HCT116 (cell line): ENCODE measurements around the gene DNM3.

Experiments used
- ATF3 ChIP-seq: IDR thresholded peaks from 2 replicates; pipeline ENCODE4 v1.6.1; 2012
- CTCF ChIP-seq, 3 experiments: fragments of 200-600 bp in 1 of 3; sonication (generic) in 1 of 3; IDR thresholded peaks in 2 of 3; conservative IDR thresholded peaks in 1 of 3; 2 replicates each; pipeline ENCODE4 v1.5.1; 2012 to 2017; ENCODE audit warnings: low read depth in 2 of 3, low read length in 2 of 3, antibody characterized with exemption in 1 of 3, borderline replicate concordance in 1 of 3, control low read depth in 1 of 3, mild to moderate bottlenecking in 1 of 3, mixed read lengths in 1 of 3, mixed run types in 1 of 3, moderate library complexity in 1 of 3; ENCODE audit not compliant: insufficient read depth in 1 of 3
- ELF1 ChIP-seq: IDR thresholded peaks from 2 replicates; pipeline ENCODE4 v1.6.1; 2012; ENCODE audit warnings: low read depth, borderline replicate concordance
- EZH2 ChIP-seq: fragments of 200-600 bp; sonication (generic); IDR thresholded peaks from 2 replicates; pipeline ENCODE4 v1.6.1; 2017; ENCODE audit warnings: antibody characterized with exemption, mixed run types
- JUND ChIP-seq: IDR thresholded peaks from 2 replicates; pipeline ENCODE4 v1.6.1; 2012
- MAX ChIP-seq: IDR thresholded peaks from 2 replicates; pipeline ENCODE4 v1.6.1; 2012
- POLR2A ChIP-seq: IDR thresholded peaks from 2 replicates; pipeline ENCODE4 v1.7.0; 2011; ENCODE audit warnings: borderline replicate concordance; ENCODE audit not compliant: insufficient read depth, insufficient read length; ENCODE audit errors: extremely low read depth
- POLR2AphosphoS5 ChIP-seq: IDR thresholded peaks from 2 replicates; pipeline ENCODE4 v1.6.1; 2011; ENCODE audit warnings: mild to moderate bottlenecking, low read depth, low read length, moderate library complexity
- REST ChIP-seq: IDR thresholded peaks from 2 replicates; pipeline ENCODE4 v1.6.1; 2012; ENCODE audit warnings: low read depth
- SP1 ChIP-seq: IDR thresholded peaks from 2 replicates; pipeline ENCODE4 v1.6.1; 2012; ENCODE audit warnings: low read depth
- SRF ChIP-seq: IDR thresholded peaks from 2 replicates; pipeline ENCODE4 v1.6.1; 2012; ENCODE audit warnings: low read depth
- TCF7L2 ChIP-seq: IDR thresholded peaks from 2 replicates; pipeline ENCODE4 v1.7.0; 2011; ENCODE audit warnings: borderline replicate concordance, inconsistent platforms; ENCODE audit not compliant: insufficient read depth, insufficient read length; ENCODE audit errors: extremely low read depth
- YY1 ChIP-seq: IDR thresholded peaks from 2 replicates; pipeline ENCODE4 v1.6.1; 2011; ENCODE audit warnings: low read length, low read depth, moderate library complexity, mild to moderate bottlenecking; ENCODE audit not compliant: insufficient replicate concordance; ENCODE audit errors: extremely low read depth

DNA sequence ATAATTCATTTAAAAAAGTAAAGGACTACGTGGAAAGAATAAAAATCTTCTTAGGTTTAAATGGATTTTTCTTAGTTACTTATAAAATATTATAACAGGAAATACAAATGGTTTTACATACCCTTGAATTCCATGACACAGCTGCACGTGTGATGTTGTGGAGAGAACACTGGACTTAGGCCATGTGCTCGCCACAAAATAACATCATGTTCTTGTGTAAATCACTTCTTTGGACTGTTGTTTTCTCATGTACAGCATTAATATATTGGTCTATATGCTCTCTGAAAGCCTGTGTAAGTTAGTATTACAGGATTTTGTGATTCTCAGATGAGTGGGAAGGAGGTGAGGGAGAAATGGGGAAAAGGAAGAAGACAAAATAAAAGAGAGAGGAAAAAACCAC is 228.2 kb downstream of the DNM3 start:
- no peak for TF ChIP-seq ATF3
- no peak for TF ChIP-seq POLR2A
- no peak for TF ChIP-seq CTCF (IDR thresholded peaks at IDR 0.05 in 2 of 3, conservative IDR thresholded peaks at IDR 0.05 in 1 of 3; ENCODE audit: borderline replicate concordance in 1 of 3, insufficient read depth in 1 of 3, low read depth in 2 of 3, low read length in 2 of 3)
- TF ChIP-seq TCF7L2 = no peak
- no peak for TF ChIP-seq YY1
- no peak for TF ChIP-seq SRF
- no peak for TF ChIP-seq ELF1
- no peak for TF ChIP-seq JUND
- TF ChIP-seq MAX = no peak
- TF ChIP-seq EZH2 = no peak
- TF ChIP-seq SP1 = no peak
- no peak for TF ChIP-seq REST
- no peak for TF ChIP-seq POLR2AphosphoS5
